GM23248 (cell line): Measurements from ENCODE around the gene TP63. TPM values are rescaled to one million over a fixed set of nuclear protein-coding genes. Genes with fewer than 3 reads are reported as not detected.

Experiments used
- DNase-seq: peaks from one replicate; pipeline ENCODE4 v3.0.0-alpha.2; 2015
- H2AFZ ChIP-seq: fragments of 200-600 bp; sonication (generic); 2 replicates; pipeline ENCODE4 v1.6.1; 2016; ENCODE audit warnings: antibody characterized with exemption
- H3F3A ChIP-seq: fragments of 200-600 bp; sonication (generic); 2 replicates; pipeline ENCODE4 v1.6.1; 2016; ENCODE audit warnings: mild to moderate bottlenecking, antibody characterized with exemption, mixed run types; ENCODE audit not compliant: insufficient read depth
- H3K27ac ChIP-seq: fragments of 200-600 bp; sonication (generic); 2 replicates; pipeline ENCODE4 v1.5.1; 2016; ENCODE audit warnings: mild to moderate bottlenecking
- H3K27me3 ChIP-seq: fragments of 200-600 bp; sonication (generic); replicated peaks from 2 replicates; pipeline ENCODE4 v1.6.1; 2016; ENCODE audit warnings: mild to moderate bottlenecking; ENCODE audit not compliant: insufficient read depth
- H3K36me3 ChIP-seq: fragments of 200-600 bp; sonication (generic); 2 replicates; pipeline ENCODE4 v1.6.1; 2016; ENCODE audit warnings: low read depth, mild to moderate bottlenecking
- H3K4me1 ChIP-seq: fragments of 200-600 bp; sonication (generic); 2 replicates; pipeline ENCODE4 v1.6.1; 2016; ENCODE audit warnings: mild to moderate bottlenecking; ENCODE audit not compliant: insufficient read depth
- H3K4me2 ChIP-seq: fragments of 200-600 bp; sonication (generic); one replicate; pipeline ENCODE4 v1.6.1; 2016; ENCODE audit warnings: mild to moderate bottlenecking; ENCODE audit not compliant: unreplicated experiment
- H3K4me3 ChIP-seq: fragments of 200-600 bp; sonication (generic); 2 replicates; pipeline ENCODE4 v1.5.1; 2016; ENCODE audit warnings: mild to moderate bottlenecking
- H3K79me2 ChIP-seq: fragments of 200-600 bp; sonication (generic); 2 replicates; pipeline ENCODE4 v1.6.1; 2016; ENCODE audit warnings: mild to moderate bottlenecking; ENCODE audit not compliant: insufficient read depth
- H3K9ac ChIP-seq: fragments of 200-600 bp; sonication (generic); 2 replicates; pipeline ENCODE4 v1.6.1; 2016; ENCODE audit warnings: mild to moderate bottlenecking
- H3K9me2 ChIP-seq: fragments of 200-600 bp; sonication (generic); 2 replicates; pipeline ENCODE4 v1.6.1; 2016; ENCODE audit warnings: mixed run types, mild to moderate bottlenecking, moderate library complexity; ENCODE audit not compliant: insufficient read depth
- H3K9me3 ChIP-seq: fragments of 200-600 bp; sonication (generic); one replicate; pipeline ENCODE4 v1.6.1; 2017; ENCODE audit warnings: low read depth
- H4K20me1 ChIP-seq: fragments of 200-600 bp; sonication (generic); 2 replicates; pipeline ENCODE4 v1.6.0; 2016; ENCODE audit not compliant: insufficient read depth
- EZH2 ChIP-seq: fragments of 200-600 bp; sonication (generic); IDR thresholded peaks from 2 replicates; pipeline ENCODE4 v1.6.1; 2018; ENCODE audit warnings: antibody characterized with exemption, mild to moderate bottlenecking; ENCODE audit not compliant: insufficient read depth, poor library complexity, severe bottlenecking
- EZH2phosphoT487 ChIP-seq: fragments of 200-600 bp; sonication (generic); IDR thresholded peaks from 2 replicates; pipeline ENCODE4 v1.6.1; 2018; ENCODE audit warnings: antibody characterized with exemption, moderate library complexity, mild to moderate bottlenecking, low read depth; ENCODE audit not compliant: insufficient read depth
- WGBS, 2 experiments: methylation state at CpG; one replicate each; pipeline ENCODE4 v1.1.6; 2015 to 2017; ENCODE audit warnings: low lambda C conversion rate in 2 of 2, low coverage in 1 of 2; ENCODE audit errors: missing lambda C conversion rate in 2 of 2; 5-methylcytosine and 5-hydroxymethylcytosine counted together
- in situ Hi-C: fragments of 300-500 bp; cut with MboI; formaldehyde crosslinking; loops from 2 replicates; pipeline ENCODE4 v1.15.0; 2020
- polyA plus RNA-seq: library from polyadenylated mRNA; unstranded; fragments of >200 nt; fragmentation: Nextera tagmentation; extraction: Ambion mirVana; gene quantifications from 2 replicates; pipeline ENCODE4 v1.2.1, GENCODE V29; 2016
- total RNA-seq: library from RNA; depleted of rRNA; stranded (reverse); fragments of >200 nt; shearing (Covaris generic); gene quantifications from 2 replicates; pipeline ENCODE4 v1.2.3, GENCODE V29; 2014

TP63 gene
- total and polyA plus RNA-seq, 2 experiments from 2014 or later: not detected

DNA sequence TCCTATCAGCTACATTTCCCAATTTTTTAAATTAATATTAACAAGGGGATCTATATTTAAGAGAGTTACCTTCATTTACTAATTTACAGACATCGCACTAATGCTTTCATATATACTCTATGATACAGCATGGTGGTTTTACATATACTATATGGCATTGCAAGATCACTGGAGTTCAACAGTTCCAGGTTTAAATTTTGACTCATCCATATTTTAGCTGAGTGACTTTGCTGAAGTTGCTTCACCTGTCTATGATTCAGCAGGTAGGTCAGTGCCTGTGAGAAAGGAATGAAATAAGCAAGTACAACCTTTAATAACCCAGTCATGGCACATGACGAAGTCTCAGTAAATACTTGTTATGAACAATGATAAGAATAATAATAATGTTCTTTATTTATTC lies 278.4 kb downstream of the TP63 start:
- WGBS, 2 experiments: 98 to 99% methylated on average over 2 of the region's 2 CpGs

GRCh38 chr3:189911001-189911400 lies 279.8 kb downstream of the TP63 start:
- in situ Hi-C loops: no loop called here
- Histone ChIP-seq H3K4me3 (no peak overlapping the region), H3K27ac (no peak overlapping the region), H3K79me2 (no peaks in the 10 kb centered on the region), H3K4me2 (no peak overlapping the region), H3K27me3 (no peaks in the 10 kb centered on the region), H3K9ac (no peak overlapping the region), H2AFZ (no peak overlapping the region), H3K4me1 (peaks cover 43% of the 10 kb centered on the region), H3K9me3 (no peaks in the 10 kb centered on the region), H3F3A (peaks cover 27% of the 10 kb centered on the region), H3K9me2 (no peaks in the 10 kb centered on the region), H3K36me3 (no peaks in the 10 kb centered on the region), H4K20me1 (no peaks in the 10 kb centered on the region)
- TF ChIP-seq EZH2: no peak
- no peak for TF ChIP-seq EZH2phosphoT487
- 91 to 92% methylated on average over 1 of the region's 1 CpG for WGBS, 2 experiments
- DNase-seq: no peak

More for the DNA sequence above, 278.4 kb downstream of the TP63 start:
- H3K27me3 ChIP-seq: no peaks in the 10 kb centered on the region
- TF ChIP-seq EZH2phosphoT487 (no peak), EZH2 (no peak)
- peaks cover 13% of the 10 kb centered on the region for H3F3A ChIP-seq
- peaks cover 30% of the 10 kb centered on the region for H3K4me1 ChIP-seq
- no peak overlapping the region for H3K27ac ChIP-seq
- H3K4me3 ChIP-seq: no peak overlapping the region
- no peak overlapping the region for H3K9ac ChIP-seq
- in situ Hi-C loops: no loop called here
- H3K79me2 ChIP-seq: no peaks in the 10 kb centered on the region
- H3K36me3 ChIP-seq: no peaks in the 10 kb centered on the region
- no peaks in the 10 kb centered on the region for H4K20me1 ChIP-seq
- H3K4me2 ChIP-seq: no peak overlapping the region
- no peaks in the 10 kb centered on the region for H3K9me2 ChIP-seq
- no peak for DNase-seq
- H2AFZ ChIP-seq: no peak overlapping the region
- H3K9me3 ChIP-seq: no peaks in the 10 kb centered on the region

- Histone ChIP-seq H3K9ac (no peak overlapping the region), H3F3A (peaks cover 22% of the 10 kb centered on the region), H3K27ac (peak overlapping the region; percentile 51), H3K4me1 (peaks cover 27% of the 10 kb centered on the region), H3K36me3 (no peaks in the 10 kb centered on the region), H3K4me2 (peak overlapping the region; percentile 29), H3K4me3 (peak overlapping the region; percentile 18; the same call in 1 of the 2 replicates), H2AFZ (no peak overlapping the region), H3K79me2 (no peaks in the 10 kb centered on the region), H4K20me1 (no peaks in the 10 kb centered on the region), H3K9me2 (no peaks in the 10 kb centered on the region), H3K27me3 (no peaks in the 10 kb centered on the region), H3K9me3 (no peaks in the 10 kb centered on the region)
- in situ Hi-C loops: no loop called here
- WGBS, 2 experiments: 1 to 2% methylated on average over 3 of the region's 3 CpGs
- peak; percentile 94 for DNase-seq
- TF ChIP-seq EZH2phosphoT487 (0 out of 2 replicates have a peak, but pooled peaks have one; percentile 41), EZH2 (no peak)
Observed at GRCh38 chr3:189914799-189915198, 283.6 kb downstream of the TP63 start.

- Histone ChIP-seq H2AFZ (no peak overlapping the region), H3K36me3 (no peaks in the 10 kb centered on the region)
- TF ChIP-seq EZH2 (no peak), EZH2phosphoT487 (no peak)
Observed at GRCh38 chr3:189921770-189922169, 290.6 kb downstream of the TP63 start.

More at GRCh38 chr3:189921770-189922169, 290.6 kb downstream of the TP63 start:
- H3K9ac ChIP-seq: no peak overlapping the region
- H3K9me2 ChIP-seq: no peaks in the 10 kb centered on the region
- H4K20me1 ChIP-seq: no peaks in the 10 kb centered on the region
- DNase-seq: no peak
- H3K79me2 ChIP-seq: no peaks in the 10 kb centered on the region
- no peaks in the 10 kb centered on the region for H3K9me3 ChIP-seq
- no peak overlapping the region for H3K4me2 ChIP-seq
- H3K4me3 ChIP-seq: no peak overlapping the region
- H3F3A ChIP-seq: no peaks in the 10 kb centered on the region
- no peak overlapping the region for H3K27ac ChIP-seq
- in situ Hi-C loops: no loop called here
- no peaks in the 10 kb centered on the region for H3K27me3 ChIP-seq
- no peaks in the 10 kb centered on the region for H3K4me1 ChIP-seq
